ENCODE measurements around the gene MUC4. TPM values are rescaled to one million over a fixed set of nuclear protein-coding genes. Genes with fewer than 3 reads are reported as not detected.
"Not testable (repeated sequence)": the region's sequence is repeated elsewhere in the genome, so short reads cannot be mapped to it uniquely, and the experiment has no call there.

MUC4 gene
- polyA plus RNA-seq, 4 donors = under 0.01 to 5.5 (median 2.1) TPM

DNA sequence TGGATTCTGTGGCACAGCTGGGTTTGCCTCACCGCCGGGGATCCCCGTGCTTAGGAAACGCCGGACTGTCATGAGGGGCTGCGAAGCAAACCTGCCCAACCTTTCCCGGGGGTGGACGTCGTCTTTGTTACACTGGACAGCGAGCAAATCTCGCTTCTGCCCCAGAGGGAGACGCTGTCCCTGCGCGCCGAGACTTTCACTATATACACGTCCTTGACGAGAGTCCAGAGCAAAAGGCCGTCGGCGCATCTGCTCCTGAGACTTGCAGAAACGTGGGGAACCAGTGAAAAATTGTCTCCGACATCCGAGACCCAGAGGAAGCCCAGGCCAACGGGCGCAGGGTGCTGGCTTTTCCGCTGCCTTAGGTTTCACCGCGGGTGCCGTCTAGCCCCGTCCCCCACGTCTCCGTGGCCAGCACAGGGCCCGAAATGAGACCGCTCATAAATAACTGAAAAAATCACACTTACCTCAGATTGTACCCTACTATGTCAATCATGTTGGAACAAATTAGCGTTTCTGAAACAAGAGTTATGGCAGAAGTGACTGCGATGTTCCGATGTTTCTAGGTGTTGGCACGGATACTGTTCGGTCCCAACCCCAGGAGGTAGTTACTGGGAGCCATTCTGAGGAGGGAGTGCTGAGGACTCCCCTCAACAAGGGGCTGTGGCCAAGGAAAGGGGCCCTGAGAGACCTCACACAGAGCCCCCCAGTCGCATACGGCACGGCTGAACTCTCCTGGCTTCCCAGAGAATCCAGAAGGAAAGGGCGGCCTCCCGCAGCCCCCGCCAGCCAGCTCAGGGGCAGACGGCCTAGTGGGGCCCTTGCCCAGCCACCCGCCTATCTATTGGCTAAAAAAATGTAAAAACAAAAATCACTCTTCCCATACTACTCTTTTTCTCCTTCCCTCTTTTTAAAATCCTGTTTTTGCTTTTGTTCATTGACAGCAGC, 14.4 kb upstream of the MUC4 start:
- WGBS, 3 donors = 93 to 94% (median 93%) methylated on average over 47 of the region's 47 CpGs
- H3K36me3 ChIP-seq (ENCODE audit: control insufficient read depth in 3 of 3, insufficient read depth in 2 of 3, low read depth in 1 of 3, low read length in 3 of 3) = no peaks in the 10 kb centered on the region
- no peak for FAIRE-seq
- DNase-seq = no peak
- no peak overlapping the region for H3K4me3 ChIP-seq (ENCODE audit: low read depth in 1 of 3, low read length in 3 of 3)
- H3K4me1 ChIP-seq (ENCODE audit: control insufficient read depth in 3 of 3, insufficient read depth in 2 of 3, low read depth in 1 of 3, low read length in 2 of 3) = no peaks in the 10 kb centered on the region
- H3K27ac ChIP-seq (ENCODE audit: low read depth in 1 of 3, low read length in 2 of 3) = no peak overlapping the region
- no peaks in the 10 kb centered on the region for H3K27me3 ChIP-seq (ENCODE audit: control insufficient read depth in 3 of 3, insufficient read depth in 3 of 3, low read length in 3 of 3)
- no peaks in the 10 kb centered on the region for H3K9me3 ChIP-seq (ENCODE audit: control insufficient read depth in 2 of 2, insufficient read depth in 1 of 2, low read depth in 1 of 2, low read length in 1 of 2)

DNA sequence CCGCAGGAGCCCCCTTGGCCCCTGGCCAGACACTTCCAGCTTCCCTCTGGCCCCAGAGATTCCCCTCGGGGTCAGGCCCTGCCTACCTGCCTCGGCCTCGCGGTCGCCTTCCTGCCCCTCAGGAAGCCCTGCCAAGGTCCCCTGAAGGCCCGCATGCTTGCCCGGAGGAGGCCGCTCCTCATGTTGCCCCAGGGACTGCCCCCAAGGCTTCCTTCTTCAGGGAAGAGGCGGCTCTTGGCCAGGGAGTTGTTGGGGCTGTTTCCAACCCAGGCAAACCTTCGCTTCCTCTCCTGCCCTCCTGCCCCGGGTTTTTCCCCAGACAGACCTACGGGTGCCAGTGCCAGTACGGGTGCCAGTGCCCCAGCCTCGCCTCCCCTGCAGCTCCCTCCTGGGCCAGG, 13.5 kb upstream of the MUC4 start:
- H3K4me1 ChIP-seq (ENCODE audit: control insufficient read depth in 3 of 3, insufficient read depth in 2 of 3, low read depth in 1 of 3, low read length in 2 of 3) = no peaks in the 10 kb centered on the region
- no peaks in the 10 kb centered on the region for H3K27me3 ChIP-seq (ENCODE audit: control insufficient read depth in 3 of 3, insufficient read depth in 3 of 3, low read length in 3 of 3)
- H3K36me3 ChIP-seq (ENCODE audit: control insufficient read depth in 3 of 3, insufficient read depth in 2 of 3, low read depth in 1 of 3, low read length in 3 of 3) = no peaks in the 10 kb centered on the region
- FAIRE-seq = no peak
- no peak for DNase-seq
- no peak overlapping the region for H3K27ac ChIP-seq (ENCODE audit: low read depth in 1 of 3, low read length in 2 of 3)
- H3K4me3 ChIP-seq (ENCODE audit: low read depth in 1 of 3, low read length in 3 of 3) = no peak overlapping the region
- 64 to 80% (median 78%) methylated on average over 10 to 15 of the region's 15 CpGs for WGBS, 3 donors
- no peaks in the 10 kb centered on the region for H3K9me3 ChIP-seq (ENCODE audit: control insufficient read depth in 2 of 2, insufficient read depth in 1 of 2, low read depth in 1 of 2, low read length in 1 of 2)

DNA sequence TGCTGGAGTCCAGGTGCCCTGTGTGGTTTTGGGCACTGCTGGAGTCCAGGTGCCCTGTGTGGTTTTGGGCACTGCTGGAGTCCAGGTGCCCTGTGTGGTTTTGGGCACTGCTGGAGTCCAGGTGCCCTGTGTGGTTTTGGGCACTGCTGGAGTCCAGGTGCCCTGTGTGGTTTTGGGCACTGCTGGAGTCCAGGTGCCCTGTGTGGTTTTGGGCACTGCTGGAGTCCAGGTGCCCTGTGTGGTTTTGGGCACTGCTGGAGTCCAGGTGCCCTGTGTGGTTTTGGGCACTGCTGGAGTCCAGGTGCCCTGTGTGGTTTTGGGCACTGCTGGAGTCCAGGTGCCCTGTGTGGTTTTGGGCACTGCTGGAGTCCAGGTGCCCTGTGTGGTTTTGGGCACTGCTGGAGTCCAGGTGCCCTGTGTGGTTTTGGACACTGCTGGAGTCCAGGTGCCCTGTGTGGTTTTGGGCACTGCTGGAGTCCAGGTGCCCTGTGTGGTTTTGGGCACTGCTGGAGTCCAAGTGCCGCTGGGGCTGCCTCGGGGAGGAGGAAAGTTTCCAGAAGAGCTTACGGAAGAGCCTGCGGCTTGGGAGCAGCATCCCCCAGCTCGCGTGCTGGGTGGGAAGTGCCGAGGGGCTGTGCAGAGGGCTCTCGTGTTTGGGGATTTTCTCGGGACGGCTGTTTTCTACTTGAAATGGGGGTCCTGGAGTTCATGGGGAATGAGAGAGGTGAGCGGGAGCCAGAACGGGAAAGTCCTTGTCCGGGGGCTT, 12.9 kb upstream of the MUC4 start:
- not testable (repeated sequence) for H3K27ac ChIP-seq (ENCODE audit: low read depth in 1 of 3, low read length in 2 of 3); FAIRE-seq; H3K4me3 ChIP-seq (ENCODE audit: low read depth in 1 of 3, low read length in 3 of 3); H3K27me3 ChIP-seq (ENCODE audit: control insufficient read depth in 3 of 3, insufficient read depth in 3 of 3, low read length in 3 of 3); H3K36me3 ChIP-seq (ENCODE audit: control insufficient read depth in 3 of 3, insufficient read depth in 2 of 3, low read depth in 1 of 3, low read length in 3 of 3); H3K4me1 ChIP-seq (ENCODE audit: control insufficient read depth in 3 of 3, insufficient read depth in 2 of 3, low read depth in 1 of 3, low read length in 2 of 3); H3K9me3 ChIP-seq (ENCODE audit: control insufficient read depth in 2 of 2, insufficient read depth in 1 of 2, low read depth in 1 of 2, low read length in 1 of 2); DNase-seq
- WGBS, 3 donors = 65 to 81% (median 78%) methylated on average over 12 to 13 of the region's 13 CpGs

DNA sequence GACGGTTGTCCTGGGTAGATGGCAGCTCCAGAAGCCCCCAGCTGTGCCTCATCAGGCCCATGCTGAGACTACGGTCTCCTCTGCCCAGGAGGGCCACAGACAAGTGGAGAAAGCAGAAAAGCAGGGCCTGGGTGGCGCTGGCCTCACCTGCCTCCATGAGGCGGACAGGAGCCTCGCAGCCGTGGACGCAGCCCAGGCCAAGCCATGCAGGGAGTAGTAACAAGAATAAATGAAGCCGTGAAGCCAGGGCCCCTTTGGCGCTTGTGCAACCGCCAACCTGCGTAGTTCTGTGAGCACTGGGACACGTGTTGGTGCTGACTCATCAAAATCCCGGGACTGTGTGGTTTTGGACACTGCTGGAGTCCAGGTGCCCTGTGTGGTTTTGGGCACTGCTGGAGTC, 12.3 kb upstream of the MUC4 start:
- no peak overlapping the region for H3K4me3 ChIP-seq (ENCODE audit: low read depth in 1 of 3, low read length in 3 of 3)
- no peaks in the 10 kb centered on the region for H3K27me3 ChIP-seq (ENCODE audit: control insufficient read depth in 3 of 3, insufficient read depth in 3 of 3, low read length in 3 of 3)
- no peak for DNase-seq
- H3K4me1 ChIP-seq (ENCODE audit: control insufficient read depth in 3 of 3, insufficient read depth in 2 of 3, low read depth in 1 of 3, low read length in 2 of 3) = no peaks in the 10 kb centered on the region
- 21 to 63% (median 25%) methylated on average over 13 of the region's 13 CpGs for WGBS, 3 donors
- H3K36me3 ChIP-seq (ENCODE audit: control insufficient read depth in 3 of 3, insufficient read depth in 2 of 3, low read depth in 1 of 3, low read length in 3 of 3) = no peaks in the 10 kb centered on the region
- H3K27ac ChIP-seq (ENCODE audit: low read depth in 1 of 3, low read length in 2 of 3) = no peak overlapping the region
- H3K9me3 ChIP-seq (ENCODE audit: control insufficient read depth in 2 of 2, insufficient read depth in 1 of 2, low read depth in 1 of 2, low read length in 1 of 2) = no peaks in the 10 kb centered on the region
- FAIRE-seq = no peak

DNA sequence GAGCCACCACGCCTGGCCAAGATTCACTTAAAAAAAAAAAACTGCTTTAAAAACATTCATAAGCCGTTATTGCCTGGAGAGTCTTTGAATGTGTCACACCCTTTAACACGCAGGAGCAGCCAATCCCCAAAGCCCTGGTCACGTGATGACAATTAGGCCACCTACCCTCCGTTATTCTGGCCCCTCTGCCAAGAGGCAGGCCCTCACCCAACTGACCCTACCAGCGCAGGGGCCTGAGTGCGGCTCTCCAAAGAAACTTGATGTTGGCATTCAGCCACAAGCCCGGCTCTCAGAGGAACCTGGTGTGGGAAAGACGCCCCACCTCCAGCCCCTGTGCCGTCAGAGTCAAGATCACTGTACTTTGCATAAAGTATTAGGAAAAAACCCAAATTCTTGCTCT, 11.6 kb upstream of the MUC4 start:
- no peak for DNase-seq
- Histone ChIP-seq H3K27me3 (ENCODE audit: control insufficient read depth in 3 of 3, insufficient read depth in 3 of 3, low read length in 3 of 3) (no peaks in the 10 kb centered on the region), H3K9me3 (ENCODE audit: control insufficient read depth in 2 of 2, insufficient read depth in 1 of 2, low read depth in 1 of 2, low read length in 1 of 2) (no peaks in the 10 kb centered on the region), H3K27ac (ENCODE audit: low read depth in 1 of 3, low read length in 2 of 3) (no peak overlapping the region), H3K36me3 (ENCODE audit: control insufficient read depth in 3 of 3, insufficient read depth in 2 of 3, low read depth in 1 of 3, low read length in 3 of 3) (no peaks in the 10 kb centered on the region), H3K4me3 (ENCODE audit: low read depth in 1 of 3, low read length in 3 of 3) (no peak overlapping the region), H3K4me1 (ENCODE audit: control insufficient read depth in 3 of 3, insufficient read depth in 2 of 3, low read depth in 1 of 3, low read length in 2 of 3) (no peaks in the 10 kb centered on the region)
- 11 to 43% (median 25%) methylated on average over 10 of the region's 10 CpGs for WGBS, 3 donors
- FAIRE-seq = no peak

DNA sequence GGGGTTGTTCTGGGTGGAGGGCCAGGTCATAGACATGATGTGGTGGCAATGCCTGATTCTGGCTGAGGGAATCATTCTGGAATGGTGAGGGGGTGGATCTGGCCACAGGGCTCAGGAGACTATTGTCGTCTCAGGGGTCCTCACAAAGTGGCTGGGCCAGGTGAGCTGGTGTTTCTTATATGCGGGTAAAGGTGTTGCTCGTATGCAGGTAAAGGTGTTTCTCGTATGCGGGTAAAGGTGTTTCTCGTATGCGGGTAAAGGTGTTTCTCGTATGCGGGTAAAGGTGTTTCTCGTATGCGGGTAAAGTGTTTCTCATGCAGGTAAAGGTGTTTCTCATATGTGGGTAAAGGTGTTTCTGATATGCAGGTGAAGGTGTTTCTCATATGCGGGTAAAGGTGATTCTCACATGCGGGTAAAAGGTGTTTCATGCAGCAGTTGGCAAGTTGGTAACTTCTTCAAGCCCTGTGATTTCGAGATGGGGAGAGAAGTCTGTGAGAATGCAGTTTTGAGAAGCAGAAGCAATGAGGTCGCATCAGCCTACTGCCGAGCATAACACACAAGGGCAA, 10.5 kb upstream of the MUC4 start:
- no peaks in the 10 kb centered on the region for H3K36me3 ChIP-seq (ENCODE audit: control insufficient read depth in 3 of 3, insufficient read depth in 2 of 3, low read depth in 1 of 3, low read length in 3 of 3)
- no peak for FAIRE-seq
- no peak for DNase-seq
- WGBS, 3 donors = 84 to 89% (median 89%) methylated on average over 16 of the region's 16 CpGs
- H3K27ac ChIP-seq (ENCODE audit: low read depth in 1 of 3, low read length in 2 of 3) = no peak overlapping the region
- H3K4me1 ChIP-seq (ENCODE audit: control insufficient read depth in 3 of 3, insufficient read depth in 2 of 3, low read depth in 1 of 3, low read length in 2 of 3) = no peaks in the 10 kb centered on the region
- no peaks in the 10 kb centered on the region for H3K9me3 ChIP-seq (ENCODE audit: control insufficient read depth in 2 of 2, insufficient read depth in 1 of 2, low read depth in 1 of 2, low read length in 1 of 2)
- no peak overlapping the region for H3K4me3 ChIP-seq (ENCODE audit: low read depth in 1 of 3, low read length in 3 of 3)
- no peaks in the 10 kb centered on the region for H3K27me3 ChIP-seq (ENCODE audit: control insufficient read depth in 3 of 3, insufficient read depth in 3 of 3, low read length in 3 of 3)

DNA sequence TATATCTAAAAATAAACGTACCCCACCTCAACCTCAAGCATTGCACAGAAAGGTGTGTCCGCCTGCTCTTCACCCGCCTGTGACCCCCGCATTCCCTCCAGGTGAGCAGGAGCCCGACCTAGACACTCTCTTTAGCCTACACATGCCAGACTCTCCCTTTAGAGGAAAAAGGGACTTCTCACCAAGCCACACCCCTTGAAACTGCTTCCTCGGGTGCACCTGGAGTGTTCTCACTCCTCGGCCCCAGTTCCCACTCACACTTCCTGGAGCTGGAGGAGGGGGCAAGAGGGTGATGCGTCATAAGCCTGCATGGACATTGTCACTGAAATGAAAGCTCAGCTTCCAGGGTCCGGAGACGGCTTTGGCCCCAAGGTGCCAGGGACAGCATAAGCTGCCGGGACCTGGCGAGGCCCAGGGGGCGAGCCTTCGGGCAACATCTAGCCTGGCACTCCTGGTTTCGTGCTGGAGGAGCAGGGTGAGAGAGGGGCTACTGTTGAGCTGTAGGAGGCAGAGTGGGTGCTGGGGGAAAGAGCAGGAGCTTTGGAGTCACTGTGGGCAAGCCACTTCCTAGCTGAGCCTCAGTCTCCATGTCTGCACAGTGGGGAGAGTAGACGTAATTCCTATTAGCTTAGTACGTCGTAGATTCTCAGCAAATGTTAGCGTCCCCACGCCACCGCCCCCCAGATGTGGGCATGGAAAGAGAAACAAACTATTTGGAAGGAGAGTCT, 9.8 kb upstream of the MUC4 start:
- DNase-seq = no peak
- H3K27ac ChIP-seq (ENCODE audit: low read depth in 1 of 3, low read length in 2 of 3) = no peak overlapping the region
- no peaks in the 10 kb centered on the region for H3K4me1 ChIP-seq (ENCODE audit: control insufficient read depth in 3 of 3, insufficient read depth in 2 of 3, low read depth in 1 of 3, low read length in 2 of 3)
- no peaks in the 10 kb centered on the region for H3K36me3 ChIP-seq (ENCODE audit: control insufficient read depth in 3 of 3, insufficient read depth in 2 of 3, low read depth in 1 of 3, low read length in 3 of 3)
- WGBS, 3 donors = 74 to 78% (median 77%) methylated on average over 21 of the region's 21 CpGs
- FAIRE-seq = no peak
- no peak overlapping the region for H3K4me3 ChIP-seq (ENCODE audit: low read depth in 1 of 3, low read length in 3 of 3)
- H3K9me3 ChIP-seq (ENCODE audit: control insufficient read depth in 2 of 2, insufficient read depth in 1 of 2, low read depth in 1 of 2, low read length in 1 of 2) = no peaks in the 10 kb centered on the region
- H3K27me3 ChIP-seq (ENCODE audit: control insufficient read depth in 3 of 3, insufficient read depth in 3 of 3, low read length in 3 of 3) = no peaks in the 10 kb centered on the region

DNA sequence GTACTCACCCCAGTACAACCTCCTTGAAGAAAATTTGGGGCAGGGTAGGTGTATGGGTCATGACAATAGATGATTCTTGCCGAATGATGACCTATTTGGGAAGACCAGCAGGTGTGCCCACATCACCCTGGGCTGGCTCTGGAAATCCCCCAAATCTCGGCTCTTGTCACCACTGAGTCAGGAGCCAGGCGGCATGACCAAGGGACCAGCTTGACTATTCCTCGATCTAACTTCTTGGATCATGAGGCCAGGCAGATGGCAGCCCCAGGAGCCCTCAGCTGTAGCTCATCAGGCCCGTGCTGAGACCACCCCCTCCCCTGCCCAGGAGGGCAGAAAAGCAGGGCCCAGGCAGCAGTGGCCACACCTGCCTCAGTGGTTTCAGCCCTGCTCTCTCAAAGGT, 9.2 kb upstream of the MUC4 start:
- Histone ChIP-seq H3K36me3 (ENCODE audit: control insufficient read depth in 3 of 3, insufficient read depth in 2 of 3, low read depth in 1 of 3, low read length in 3 of 3) (no peaks in the 10 kb centered on the region), H3K27me3 (ENCODE audit: control insufficient read depth in 3 of 3, insufficient read depth in 3 of 3, low read length in 3 of 3) (no peaks in the 10 kb centered on the region), H3K27ac (ENCODE audit: low read depth in 1 of 3, low read length in 2 of 3) (no peak overlapping the region), H3K4me1 (ENCODE audit: control insufficient read depth in 3 of 3, insufficient read depth in 2 of 3, low read depth in 1 of 3, low read length in 2 of 3) (no peaks in the 10 kb centered on the region), H3K9me3 (ENCODE audit: control insufficient read depth in 2 of 2, insufficient read depth in 1 of 2, low read depth in 1 of 2, low read length in 1 of 2) (no peaks in the 10 kb centered on the region), H3K4me3 (ENCODE audit: low read depth in 1 of 3, low read length in 3 of 3) (no peak overlapping the region)
- DNase-seq (no peak), FAIRE-seq (no peak)
- 73 to 78% (median 76%) methylated on average over 5 of the region's 5 CpGs for WGBS, 3 donors

Data from small intestine (tissue), 7 donors.